NCI-H2196 (cell line): ENCODE data around the gene EDEM3.

Experiments used
- DNase-seq: peaks from one replicate; lab custom pipeline; 2025; ENCODE audit not compliant: unreplicated experiment; lab: John Stamatoyannopoulos, UW

Gene EDEM3

DNA sequence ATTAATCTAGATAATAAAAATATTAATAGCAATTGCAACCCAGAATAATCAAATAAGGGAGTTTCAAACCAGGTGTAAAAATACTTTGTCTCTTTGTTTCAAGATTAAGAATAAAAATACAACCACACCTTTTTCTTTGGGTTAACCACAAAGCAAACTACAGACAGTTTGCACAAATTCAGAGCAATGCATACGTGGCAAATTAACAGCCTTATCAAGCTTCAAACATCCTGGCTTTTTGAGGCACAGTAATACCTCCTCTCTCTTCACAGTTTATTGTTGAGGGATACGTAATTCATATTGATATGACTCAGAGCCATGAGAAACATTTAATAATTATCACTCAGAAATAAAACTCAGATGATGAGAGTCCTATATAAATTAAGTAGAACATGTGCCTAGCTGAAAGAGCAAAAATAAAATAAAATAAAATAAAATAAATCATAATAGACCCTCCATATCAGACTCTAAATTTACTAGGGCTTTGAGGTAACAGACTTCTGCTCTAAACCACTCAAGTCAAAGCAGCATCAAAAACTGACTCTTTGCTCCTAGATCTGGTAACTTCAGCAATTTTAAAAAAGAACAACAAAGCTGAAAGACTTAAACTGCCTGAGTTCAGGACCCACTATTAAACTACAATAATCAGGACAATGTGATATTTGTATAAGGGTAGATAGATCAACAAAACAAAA, 11.4 kb downstream of the EDEM3 start:
- no peak for DNase-seq

DNA sequence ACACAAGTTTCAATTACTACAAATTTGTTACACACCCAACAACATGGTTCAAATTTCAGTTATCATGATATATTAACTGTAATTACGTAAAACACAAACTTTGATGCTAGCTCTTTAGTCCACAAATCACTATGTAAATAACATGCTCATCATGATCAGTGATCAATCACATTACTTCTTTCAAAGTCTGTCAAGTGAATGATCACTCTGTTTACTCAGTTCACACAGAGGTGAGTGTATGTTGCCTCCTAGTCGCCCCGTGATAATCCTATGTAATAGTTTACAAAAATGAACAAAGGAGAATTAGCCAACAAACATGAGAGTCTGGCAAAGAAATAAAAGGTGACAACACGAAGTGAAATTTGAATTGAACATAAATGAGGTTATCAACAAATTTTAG, 14.3 kb downstream of the EDEM3 start:
- no peak for DNase-seq

DNA sequence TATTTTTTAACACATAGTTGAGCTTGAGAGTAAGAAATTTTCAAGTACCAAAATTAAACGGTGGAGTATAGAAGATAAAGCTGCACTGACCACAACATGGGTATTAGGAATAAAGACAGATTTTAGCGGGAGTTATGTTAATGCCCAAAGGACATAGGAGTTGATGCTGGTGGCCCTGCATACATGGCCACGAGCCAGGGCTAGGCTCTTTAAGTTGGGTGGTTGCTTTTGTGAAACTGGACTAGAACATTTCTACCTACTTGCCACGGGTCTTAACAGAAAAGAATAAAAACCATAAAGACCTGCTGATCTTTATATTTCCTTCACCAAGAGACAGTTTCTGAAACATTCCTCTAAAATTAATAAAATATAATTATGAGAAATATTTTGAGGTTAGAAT, 14.9 kb downstream of the EDEM3 start:
- no peak for DNase-seq

DNA sequence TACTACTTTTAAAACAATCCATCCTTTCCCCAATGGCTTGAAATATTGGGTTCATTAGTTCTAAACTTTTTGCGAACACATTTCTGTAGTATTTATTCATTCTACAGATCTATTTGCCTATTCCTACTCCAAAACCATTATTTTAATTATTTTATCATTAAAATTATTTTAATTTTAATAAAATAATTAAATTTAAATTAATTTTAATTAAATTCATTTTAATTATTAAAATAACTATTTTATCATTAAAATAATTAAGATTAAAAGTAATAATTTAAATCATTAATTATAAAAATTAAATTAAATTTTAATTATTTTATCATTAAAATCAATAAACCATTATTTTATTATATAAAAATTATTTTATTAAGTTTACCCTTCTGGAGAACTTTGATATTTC, 15.6 kb downstream of the EDEM3 start:
- DNase-seq: no peak

- no peak for DNase-seq
These were observed 19.7 kb downstream of the EDEM3 start for GRCh38 chr1:184734980-184735379.

DNA sequence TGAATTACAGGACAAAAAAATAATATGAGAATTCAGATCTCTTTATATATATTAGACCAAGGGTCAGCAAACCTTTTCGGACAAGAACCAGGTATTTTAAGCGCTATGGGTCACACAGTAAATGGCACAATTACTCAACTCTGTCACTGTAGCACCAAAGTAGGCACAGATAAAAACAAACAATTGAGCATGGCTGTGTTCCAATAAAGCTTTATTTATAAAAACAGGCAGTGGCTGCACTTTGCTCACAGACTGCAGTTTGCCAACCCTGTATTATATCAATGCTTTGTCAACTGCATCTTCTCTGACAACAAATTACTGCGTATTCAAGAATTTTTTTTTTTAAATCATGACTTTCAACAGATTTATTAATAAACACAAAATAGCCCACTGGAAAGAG, 29.8 kb downstream of the EDEM3 start:
- DNase-seq: no peak

DNA sequence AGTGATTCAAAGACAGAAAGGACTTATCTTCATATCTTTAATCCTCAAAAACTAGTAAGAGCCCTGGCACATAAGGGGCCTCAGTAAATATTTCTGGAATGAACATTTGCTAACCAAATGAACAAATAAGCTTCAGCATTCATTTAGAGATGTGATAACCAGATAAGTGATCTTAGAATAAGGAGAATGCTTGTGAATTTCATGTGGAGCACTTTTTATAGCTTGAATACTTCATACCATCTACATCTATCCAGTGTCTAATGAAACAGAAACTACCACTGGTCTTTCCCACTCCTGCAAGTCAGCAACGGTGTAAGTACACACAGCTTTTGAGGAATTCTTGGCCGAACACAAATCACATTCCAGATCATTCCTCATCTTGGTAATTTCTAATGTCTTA, 38.5 kb downstream of the EDEM3 start:
- no peak for DNase-seq

DNA sequence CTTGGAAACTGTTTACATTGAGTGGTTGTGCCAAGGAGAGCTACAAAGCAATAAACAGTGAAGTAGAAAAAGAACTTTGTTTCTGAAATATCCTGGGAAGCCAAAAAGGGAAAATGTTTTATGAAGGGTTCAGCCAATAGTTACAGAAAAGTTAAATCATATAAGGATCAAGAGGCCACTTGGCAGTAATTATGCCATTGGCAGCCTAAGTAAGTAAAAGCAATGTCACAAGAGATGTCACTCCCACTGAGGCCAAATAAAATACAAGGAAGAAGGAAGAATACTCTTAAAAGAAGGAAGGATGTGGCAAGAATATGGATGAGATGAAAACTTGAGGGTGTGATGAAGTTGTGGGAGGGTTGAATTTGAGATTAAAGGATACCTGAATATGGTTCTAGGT, 45.2 kb downstream of the EDEM3 start:
- DNase-seq: no peak

GRCh38 chr1:184708084-184708676, 46.5 kb downstream of the EDEM3 start:
- no peak for DNase-seq

- DNase-seq: no peak
These were observed 49.4 kb downstream of the EDEM3 start for GRCh38 chr1:184705271-184705670.

DNA sequence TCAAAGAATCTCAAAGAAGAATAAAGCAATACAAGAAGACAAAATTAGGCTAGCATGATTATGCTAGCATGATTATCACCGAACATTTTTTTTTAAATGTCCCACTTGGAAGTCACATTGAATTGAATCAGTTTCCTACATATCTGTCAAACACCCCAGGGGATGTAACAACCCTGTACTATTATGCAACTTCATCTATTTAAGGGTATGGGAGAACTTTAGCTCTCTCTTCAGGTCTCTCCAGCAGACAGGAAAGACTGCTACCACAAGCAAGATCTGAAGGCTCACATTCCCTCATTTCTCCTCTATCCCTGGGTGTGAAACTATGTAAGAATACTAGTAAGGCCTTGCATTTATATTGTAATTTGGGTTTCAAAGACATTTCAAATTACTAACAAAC, 52.8 kb downstream of the EDEM3 start:
- no peak for DNase-seq

DNA sequence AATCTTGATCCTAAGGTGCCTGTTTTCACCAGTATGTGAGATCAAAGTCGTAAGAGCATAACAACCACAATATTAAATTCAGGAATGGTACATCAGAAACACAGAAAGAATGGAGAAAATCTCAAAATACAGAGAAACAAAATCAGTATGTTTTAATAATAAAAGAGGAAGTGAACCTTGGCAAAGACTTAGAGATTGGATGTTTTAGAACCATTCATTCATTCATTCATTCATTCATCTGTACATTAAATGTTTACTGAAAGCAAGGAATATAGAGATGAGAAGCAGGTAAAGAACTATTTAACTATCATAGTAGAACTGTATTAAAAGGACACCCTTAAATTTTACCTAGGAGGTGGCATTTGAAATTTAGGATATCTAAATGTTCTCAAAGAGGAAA, 55.7 kb downstream of the EDEM3 start:
- no peak for DNase-seq

GRCh38 chr1:184698016-184698415, 56.6 kb downstream of the EDEM3 start:
- DNase-seq: no peak

GRCh38 chr1:184696403-184696802, 58.3 kb downstream of the EDEM3 start:
- DNase-seq: no peak

DNA sequence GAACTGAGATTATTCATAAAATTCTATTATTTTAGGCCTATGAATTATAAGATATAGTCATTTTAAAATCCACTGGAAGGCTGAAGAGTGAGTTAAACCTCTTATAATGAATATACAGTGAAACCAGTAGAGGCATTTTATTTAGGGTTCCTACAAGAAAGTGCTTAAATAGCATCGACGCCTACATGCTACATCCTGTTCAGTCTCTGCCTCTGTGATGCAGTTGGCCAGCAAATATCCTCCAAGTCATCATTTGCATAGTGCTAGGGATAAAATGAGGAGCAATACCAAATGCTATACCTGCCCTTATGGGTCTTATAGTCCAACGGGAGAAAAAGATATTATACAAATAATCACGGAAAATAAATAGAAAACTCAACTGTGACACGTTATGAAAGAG, 59.6 kb downstream of the EDEM3 start:
- no peak for DNase-seq

- DNase-seq: no peak
These were observed 61.6 kb downstream of the EDEM3 start for GRCh38 chr1:184693011-184693410.

DNA sequence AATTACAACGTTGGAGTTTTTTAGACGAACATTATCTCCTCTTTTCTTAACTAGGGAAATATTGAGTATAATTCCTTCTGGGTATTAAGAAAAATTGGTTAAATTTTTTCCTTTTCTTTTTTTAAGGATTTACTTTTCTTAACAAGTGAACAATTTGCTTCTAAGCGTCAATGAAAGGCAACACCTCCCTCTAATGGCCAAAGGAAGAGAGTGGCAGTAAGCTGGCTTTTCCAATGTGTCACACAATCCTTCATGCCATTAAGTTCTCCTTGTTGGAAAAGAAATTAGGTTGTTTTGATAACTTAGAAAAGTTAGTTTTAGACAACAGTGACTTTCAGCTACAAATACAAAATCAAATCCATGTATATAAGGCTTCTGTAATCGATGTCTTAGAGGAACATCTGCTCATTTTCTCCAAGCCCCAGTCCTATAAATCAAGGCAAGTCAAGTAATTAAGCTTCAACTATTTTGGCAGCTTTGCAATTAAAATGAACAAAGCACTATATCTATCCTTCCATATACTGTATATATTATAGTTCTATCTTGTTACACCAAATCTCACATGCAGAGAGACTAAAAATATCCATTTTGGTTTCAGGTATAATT, 62.8 kb downstream of the EDEM3 start:
- DNase-seq: peak; percentile 34

- no peak for DNase-seq
These were observed 68.1 kb downstream of the EDEM3 start for GRCh38 chr1:184686540-184686939.

DNA sequence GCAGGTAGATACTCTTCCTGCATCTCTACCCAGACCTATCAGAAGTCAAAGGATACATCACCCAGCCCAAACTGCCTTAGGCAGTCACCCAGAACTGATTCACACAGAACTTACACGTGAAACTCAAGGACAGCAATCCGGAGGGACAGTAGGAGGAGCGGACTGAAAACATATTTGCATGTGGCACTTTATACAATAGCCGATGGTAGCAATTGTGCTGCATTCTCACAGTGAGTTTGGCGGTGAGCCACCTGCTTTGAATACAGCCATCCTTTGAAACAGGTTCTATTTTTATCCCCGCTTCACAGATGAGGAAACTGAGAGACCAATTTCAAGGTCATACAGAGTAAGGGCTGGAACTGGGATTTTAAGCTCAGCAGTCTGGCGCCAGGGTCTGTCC, 69.5 kb downstream of the EDEM3 start:
- DNase-seq: no peak

DNA sequence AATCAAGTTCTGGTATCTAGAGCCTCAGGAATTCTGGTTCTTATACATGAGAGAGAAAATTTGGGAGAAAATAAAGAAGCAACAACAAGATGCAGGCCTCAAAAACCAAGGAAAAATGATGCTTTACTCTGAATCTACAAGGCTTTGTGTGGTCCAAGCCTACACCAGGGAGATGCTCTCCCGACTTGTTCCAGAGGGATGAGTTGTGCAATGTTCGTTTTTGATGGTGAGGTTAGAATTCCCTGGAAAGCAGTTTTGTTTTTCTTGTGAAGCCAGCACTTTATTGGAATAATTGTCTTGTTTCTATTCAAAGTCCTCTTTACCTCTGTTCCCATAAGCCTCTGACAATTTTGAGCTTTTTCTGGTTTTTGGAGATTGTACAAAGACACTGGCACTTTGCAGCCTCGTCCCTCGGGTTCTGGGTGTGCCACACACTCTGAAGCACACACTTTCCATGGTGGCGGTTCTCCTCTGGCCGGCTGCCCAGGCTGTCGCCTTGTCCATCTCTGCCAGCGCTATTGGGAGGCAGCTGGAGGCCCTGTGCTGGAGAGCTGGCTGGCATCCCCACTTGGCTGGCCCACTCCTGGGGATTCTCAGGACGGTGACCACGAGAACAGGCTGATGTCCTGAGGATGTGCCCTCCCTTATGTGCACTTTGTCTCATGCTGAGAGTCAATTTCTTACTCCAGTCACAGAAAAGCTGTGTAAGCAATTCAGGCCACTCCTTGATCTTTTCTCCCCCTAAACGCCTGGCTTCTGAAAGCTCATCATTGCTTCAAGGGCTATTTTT, 70.2 kb downstream of the EDEM3 start:
- no peak for DNase-seq

GRCh38 chr1:184682956-184683355, 71.7 kb downstream of the EDEM3 start:
- no peak for DNase-seq
